GM12878 (cell line): ENCODE measurements around the gene QPRT.
A peak's percentile ranks its signal among the peaks of the same experiment; 100 is the strongest.
"Not testable (repeated sequence)": the region's sequence is repeated elsewhere in the genome, so short reads cannot be mapped to it uniquely, and the experiment has no call there.

Source experiments
- CTCF ChIP-seq, 3 experiments: IDR thresholded peaks in 2 of 3; conservative IDR thresholded peaks in 1 of 3; 2 replicates each; pipeline ENCODE4 v1.5.1; 2011; ENCODE audit warnings: low read depth in 3 of 3, low read length in 3 of 3, mild to moderate bottlenecking in 3 of 3, control low read depth in 2 of 3, moderate library complexity in 2 of 3, inconsistent platforms in 1 of 3, mixed read lengths in 1 of 3; ENCODE audit not compliant: control insufficient read depth in 2 of 3, insufficient read depth in 1 of 3; ENCODE audit errors: extremely low read depth in 1 of 3
- NRF1 ChIP-seq: conservative IDR thresholded peaks from 2 replicates; pipeline ENCODE4 v1.6.1; 2011; ENCODE audit warnings: mild to moderate bottlenecking, low read depth, low read length, improper control_type of control experiment
- POLR2AphosphoS5 ChIP-seq: IDR thresholded peaks from 2 replicates; pipeline ENCODE4 v1.6.1; 2011; ENCODE audit warnings: mild to moderate bottlenecking, low read length, inconsistent platforms
- SIX5 ChIP-seq: IDR thresholded peaks from 2 replicates; pipeline ENCODE4 v1.6.1; 2011; ENCODE audit warnings: mild to moderate bottlenecking, low read depth, low read length, moderate library complexity; ENCODE audit not compliant: severe bottlenecking

GRCh38 chr16:29721167-29721879 is 42.3 kb downstream of the QPRT start:
- peak; percentile 47 to 76 (median 58); a peak in 5 of 6 replicates for TF ChIP-seq CTCF (IDR thresholded peaks at IDR 0.05 in 2 of 3, conservative IDR thresholded peaks at IDR 0.05 in 1 of 3; ENCODE audit: control insufficient read depth in 2 of 3, extremely low read depth in 1 of 3, insufficient read depth in 1 of 3, low read depth in 3 of 3, low read length in 3 of 3)
- TF ChIP-seq POLR2AphosphoS5, SIX5, NRF1: not testable (repeated sequence)
